ENCODE data around the gene LARGE1.

DNA sequence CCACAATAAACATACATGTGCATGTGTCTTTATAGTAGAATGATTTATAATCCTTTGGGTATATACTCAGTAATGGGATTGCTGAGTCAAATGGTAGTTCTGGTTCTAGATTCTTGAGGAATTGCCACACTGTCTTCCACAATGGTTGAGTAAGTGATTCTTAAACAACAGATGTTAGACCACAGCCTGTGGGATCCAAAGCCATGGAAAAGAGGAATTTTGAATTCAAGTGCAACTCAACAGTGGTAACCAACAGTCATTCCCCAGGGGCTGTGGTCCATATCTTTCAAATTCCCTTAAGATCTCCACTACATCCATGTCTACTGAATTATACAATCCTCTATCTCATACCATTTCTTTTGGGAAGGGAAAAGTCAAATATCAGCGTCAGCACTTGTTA lies 321.5 kb downstream of the LARGE1 start:
- TF ChIP-seq, protein P1, sequence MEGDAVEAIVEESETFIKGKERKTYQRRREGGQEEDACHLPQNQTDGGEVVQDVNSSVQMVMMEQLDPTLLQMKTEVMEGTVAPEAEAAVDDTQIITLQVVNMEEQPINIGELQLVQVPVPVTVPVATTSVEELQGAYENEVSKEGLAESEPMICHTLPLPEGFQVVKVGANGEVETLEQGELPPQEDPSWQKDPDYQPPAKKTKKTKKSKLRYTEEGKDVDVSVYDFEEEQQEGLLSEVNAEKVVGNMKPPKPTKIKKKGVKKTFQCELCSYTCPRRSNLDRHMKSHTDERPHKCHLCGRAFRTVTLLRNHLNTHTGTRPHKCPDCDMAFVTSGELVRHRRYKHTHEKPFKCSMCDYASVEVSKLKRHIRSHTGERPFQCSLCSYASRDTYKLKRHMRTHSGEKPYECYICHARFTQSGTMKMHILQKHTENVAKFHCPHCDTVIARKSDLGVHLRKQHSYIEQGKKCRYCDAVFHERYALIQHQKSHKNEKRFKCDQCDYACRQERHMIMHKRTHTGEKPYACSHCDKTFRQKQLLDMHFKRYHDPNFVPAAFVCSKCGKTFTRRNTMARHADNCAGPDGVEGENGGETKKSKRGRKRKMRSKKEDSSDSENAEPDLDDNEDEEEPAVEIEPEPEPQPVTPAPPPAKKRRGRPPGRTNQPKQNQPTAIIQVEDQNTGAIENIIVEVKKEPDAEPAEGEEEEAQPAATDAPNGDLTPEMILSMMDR (conservative IDR thresholded peaks at IDR 0.05 in 1 of 2, IDR thresholded peaks at IDR 0.05 in 1 of 2; ENCODE audit: low read depth in 1 of 2, low read length in 2 of 2): no peak
- no peak for TF ChIP-seq EZH2 (IDR thresholded peaks at IDR 0.05; ENCODE audit: low read length, missing control alignments)

Data from fibroblast of lung (primary cell).